ENCODE data around the gene SLC25A51. TPM values are rescaled to one million over a fixed set of nuclear protein-coding genes. Genes with fewer than 3 reads are reported as not detected.

The SLC25A51 gene, protein sequence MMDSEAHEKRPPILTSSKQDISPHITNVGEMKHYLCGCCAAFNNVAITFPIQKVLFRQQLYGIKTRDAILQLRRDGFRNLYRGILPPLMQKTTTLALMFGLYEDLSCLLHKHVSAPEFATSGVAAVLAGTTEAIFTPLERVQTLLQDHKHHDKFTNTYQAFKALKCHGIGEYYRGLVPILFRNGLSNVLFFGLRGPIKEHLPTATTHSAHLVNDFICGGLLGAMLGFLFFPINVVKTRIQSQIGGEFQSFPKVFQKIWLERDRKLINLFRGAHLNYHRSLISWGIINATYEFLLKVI
- total RNA-seq (ENCODE audit: low replicate concordance), result 15.4 and 82.8 TPM in 2 replicates

DNA sequence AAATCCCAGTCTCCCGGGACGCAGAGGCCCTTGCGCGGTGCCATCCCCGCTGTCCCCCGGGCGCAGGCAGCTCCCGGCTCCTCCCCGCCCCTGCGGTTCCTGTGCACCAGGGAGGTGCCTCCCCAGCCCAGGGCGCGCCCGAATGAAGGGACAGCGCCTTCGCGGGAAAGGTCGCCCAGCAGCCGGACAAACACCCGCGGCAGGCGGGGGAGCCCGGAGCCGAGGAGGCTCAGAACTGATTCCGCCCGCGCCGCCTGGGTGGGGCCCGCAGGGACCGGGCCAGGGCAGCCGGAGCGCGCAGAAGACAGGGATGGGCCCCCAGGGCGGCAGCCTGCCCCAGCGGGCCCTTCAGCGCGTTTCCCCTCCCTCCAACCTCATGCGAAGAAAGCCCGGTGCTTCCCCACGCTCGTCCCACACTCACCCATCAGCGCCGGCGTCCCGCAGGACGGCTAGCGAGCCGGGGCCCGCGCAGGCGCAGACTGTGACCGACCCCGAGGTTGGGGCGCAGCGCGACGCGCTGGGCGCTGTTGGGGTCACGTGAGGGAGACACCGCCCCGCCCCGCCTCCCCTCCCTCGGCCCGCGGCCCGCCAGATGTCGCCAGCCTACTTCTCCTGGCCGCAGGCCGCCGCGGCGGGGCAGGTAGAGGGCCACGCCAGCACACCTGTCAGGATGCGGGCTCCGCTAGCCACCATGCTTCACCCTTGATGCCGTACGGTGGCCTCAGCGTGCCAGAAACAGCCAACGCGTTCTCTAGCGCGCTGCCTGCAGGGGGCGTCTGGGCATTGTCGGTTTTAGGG, at the start of gene SLC25A51:
SLC25A51 (minus strand) TSS at position 481 of the 798 bp plus-strand sequence. CDS start 15,577 bp downstream, outside the sequence.
- H3K4me3 ChIP-seq (ENCODE audit: low read depth, low read length), result peak within 1 kb of the TSS; percentile 75

DNA sequence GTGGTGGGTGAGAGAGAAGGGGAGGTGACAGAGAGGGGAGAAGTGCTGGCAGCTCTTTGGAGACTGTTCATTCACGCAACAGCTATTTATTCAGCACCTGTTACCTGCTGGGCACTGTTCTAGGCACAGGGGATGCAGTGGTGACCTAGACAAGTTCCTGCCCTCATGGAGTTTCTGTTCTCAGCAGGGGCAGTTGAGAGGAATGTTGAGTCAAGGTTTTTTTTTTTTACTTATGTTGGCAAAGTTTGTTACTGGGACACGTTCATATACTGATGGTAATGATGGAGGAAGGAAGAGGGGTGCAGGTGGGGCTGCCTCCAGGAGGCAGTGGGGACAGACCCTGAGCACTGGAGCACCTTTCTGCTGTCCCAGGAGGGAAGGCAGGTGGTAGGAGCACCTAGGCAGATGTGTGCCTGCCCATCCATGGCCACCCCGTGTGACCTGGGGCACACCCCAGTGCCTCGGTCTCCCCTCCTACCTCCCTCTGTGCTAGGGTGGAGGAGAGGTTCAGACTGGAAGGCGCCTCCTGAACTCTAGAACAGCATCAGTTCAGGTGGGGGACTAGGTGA, 49.4 kb upstream of the SLC25A51 start:
- peak overlapping the region; percentile 17 for H3K4me3 ChIP-seq (ENCODE audit: low read depth, low read length)
- no peak for DNase-seq (ENCODE audit: low read depth)
- TF ChIP-seq, protein P1, sequence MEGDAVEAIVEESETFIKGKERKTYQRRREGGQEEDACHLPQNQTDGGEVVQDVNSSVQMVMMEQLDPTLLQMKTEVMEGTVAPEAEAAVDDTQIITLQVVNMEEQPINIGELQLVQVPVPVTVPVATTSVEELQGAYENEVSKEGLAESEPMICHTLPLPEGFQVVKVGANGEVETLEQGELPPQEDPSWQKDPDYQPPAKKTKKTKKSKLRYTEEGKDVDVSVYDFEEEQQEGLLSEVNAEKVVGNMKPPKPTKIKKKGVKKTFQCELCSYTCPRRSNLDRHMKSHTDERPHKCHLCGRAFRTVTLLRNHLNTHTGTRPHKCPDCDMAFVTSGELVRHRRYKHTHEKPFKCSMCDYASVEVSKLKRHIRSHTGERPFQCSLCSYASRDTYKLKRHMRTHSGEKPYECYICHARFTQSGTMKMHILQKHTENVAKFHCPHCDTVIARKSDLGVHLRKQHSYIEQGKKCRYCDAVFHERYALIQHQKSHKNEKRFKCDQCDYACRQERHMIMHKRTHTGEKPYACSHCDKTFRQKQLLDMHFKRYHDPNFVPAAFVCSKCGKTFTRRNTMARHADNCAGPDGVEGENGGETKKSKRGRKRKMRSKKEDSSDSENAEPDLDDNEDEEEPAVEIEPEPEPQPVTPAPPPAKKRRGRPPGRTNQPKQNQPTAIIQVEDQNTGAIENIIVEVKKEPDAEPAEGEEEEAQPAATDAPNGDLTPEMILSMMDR (IDR thresholded peaks at IDR 0.05; ENCODE audit: insufficient read depth, low read length), result no peak

More for the DNA sequence above, at the start of gene SLC25A51:
- TF ChIP-seq, protein P1 (IDR thresholded peaks at IDR 0.05; ENCODE audit: insufficient read depth, low read length), result peak; percentile 95
- peak; percentile 92 for DNase-seq (ENCODE audit: low read depth)

DNA sequence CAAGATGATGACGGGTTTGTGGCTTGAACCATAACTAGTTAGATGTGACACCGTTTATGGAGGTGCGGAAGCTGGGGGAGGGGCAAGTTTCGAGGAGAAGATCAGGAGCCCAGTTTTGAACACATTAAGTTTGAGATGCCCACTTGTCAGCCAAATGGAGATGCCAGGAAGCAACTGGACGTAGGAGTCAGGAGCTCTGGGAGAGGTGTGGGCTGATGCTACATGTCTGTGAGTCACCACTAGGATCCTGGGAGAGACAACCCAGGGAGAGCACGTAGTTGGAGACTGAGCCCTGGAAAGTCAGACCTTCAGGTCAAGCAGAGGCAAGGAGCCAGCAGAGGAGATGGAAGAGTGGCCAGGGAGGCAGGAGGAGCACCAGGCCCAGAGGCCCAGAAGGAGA, 48.8 kb upstream of the SLC25A51 start:
- TF ChIP-seq, protein P1 (IDR thresholded peaks at IDR 0.05; ENCODE audit: insufficient read depth, low read length), result no peak
- peak; percentile 60 for DNase-seq (ENCODE audit: low read depth)
- H3K4me3 ChIP-seq (ENCODE audit: low read depth, low read length), result no peak overlapping the region

DNA sequence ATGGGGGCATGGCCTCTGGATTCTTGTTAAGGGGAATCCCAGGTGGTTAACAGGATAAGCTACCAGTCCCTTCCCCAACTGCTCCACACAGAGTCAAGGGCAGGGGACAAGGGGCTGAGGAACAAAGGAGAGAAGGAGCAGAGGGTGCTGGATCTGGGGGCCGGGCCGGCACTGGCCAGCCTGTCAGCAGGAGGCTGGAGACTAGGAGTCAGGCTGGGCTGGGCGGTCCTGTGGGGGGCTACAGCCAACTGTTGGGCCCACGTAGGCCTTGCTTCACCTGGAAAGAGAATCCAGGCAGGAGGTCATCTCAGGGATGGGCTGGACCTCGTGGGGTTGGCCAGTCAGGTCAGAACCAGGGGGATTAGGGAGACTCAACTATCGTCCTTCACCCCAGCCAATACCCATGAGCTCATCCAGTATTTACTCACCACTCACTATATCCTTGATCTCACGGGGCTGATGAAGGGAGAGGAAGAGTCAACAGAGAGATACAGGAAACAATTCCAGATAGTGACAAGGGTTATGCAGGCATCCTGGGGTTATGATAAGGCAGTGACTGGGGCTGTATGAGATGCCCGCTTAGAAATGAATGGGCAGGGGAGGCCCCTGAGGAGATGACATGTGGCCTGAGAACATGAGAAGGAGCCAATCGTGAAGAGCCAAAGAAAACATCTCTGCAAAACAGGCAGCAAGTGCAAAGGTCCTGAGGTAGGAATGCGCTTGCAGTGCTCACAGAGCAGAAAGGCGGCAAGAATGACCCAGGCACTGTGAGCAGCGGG, 47.9 kb upstream of the SLC25A51 start:
- DNase-seq (ENCODE audit: low read depth), result no peak

DNA sequence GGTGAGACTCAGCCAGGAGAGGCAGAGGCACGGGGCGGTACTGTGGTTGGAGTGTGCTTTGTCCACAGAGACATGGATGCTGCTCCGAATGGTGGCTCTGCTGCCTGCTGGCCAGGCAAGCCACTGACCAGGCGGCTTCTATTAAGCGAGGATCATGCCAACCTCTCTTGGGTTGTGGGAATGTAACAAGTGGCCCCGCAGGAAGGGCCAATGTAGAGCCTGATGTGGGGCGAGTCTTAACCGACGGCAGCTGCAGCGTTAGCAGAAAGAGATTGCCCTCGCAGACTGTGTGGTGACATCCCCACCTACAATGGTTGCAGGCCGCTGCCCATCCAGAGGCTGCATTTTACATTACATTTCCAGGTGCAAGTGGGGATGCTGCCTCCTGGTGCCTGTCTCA, 46.6 kb upstream of the SLC25A51 start:
- H3K4me3 ChIP-seq (ENCODE audit: low read depth, low read length), result no peak overlapping the region
- no peak for DNase-seq (ENCODE audit: low read depth)
- TF ChIP-seq, protein P1 (IDR thresholded peaks at IDR 0.05; ENCODE audit: insufficient read depth, low read length), result no peak

More for the DNA sequence above, 47.9 kb upstream of the SLC25A51 start:
- TF ChIP-seq, protein P1 (IDR thresholded peaks at IDR 0.05; ENCODE audit: insufficient read depth, low read length), result no peak
- no peak overlapping the region for H3K4me3 ChIP-seq (ENCODE audit: low read depth, low read length)

DNA sequence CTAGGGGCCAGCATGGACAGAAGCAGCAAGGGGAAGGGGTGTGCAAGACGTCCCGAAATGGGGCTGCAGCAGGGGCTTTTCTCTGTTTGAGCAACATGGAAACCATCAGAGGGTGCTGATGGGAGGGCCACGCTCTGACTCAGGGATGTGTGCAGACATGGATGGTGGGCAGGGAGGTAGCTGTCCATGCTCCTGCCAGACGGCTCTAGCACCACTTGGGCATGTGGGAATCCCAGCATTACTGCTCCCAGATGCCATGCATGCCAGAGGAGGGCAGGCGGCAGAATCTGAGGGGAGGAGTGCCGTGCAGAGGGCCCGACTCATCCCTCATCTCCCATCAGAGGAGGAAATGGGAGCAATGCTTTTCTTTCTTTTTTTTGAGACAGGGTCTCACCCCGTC, 45.6 kb upstream of the SLC25A51 start:
- no peak overlapping the region for H3K4me3 ChIP-seq (ENCODE audit: low read depth, low read length)
- DNase-seq (ENCODE audit: low read depth), result no peak
- TF ChIP-seq, protein P1 (IDR thresholded peaks at IDR 0.05; ENCODE audit: insufficient read depth, low read length), result no peak
